Ovary (tissue), 9 donors: ENCODE data around the gene FBXL13. TPM values are rescaled to one million over a fixed set of nuclear protein-coding genes. Genes with fewer than 3 reads are reported as not detected.

Experiments used
- DNase-seq, 5 donors: peaks; one replicate each; pipeline ENCODE4 v3.0.0-alpha.2; 2019 to 2020
- H3K27ac ChIP-seq, 2 donors: fragments of 200-600 bp; one replicate each; pipeline versions ENCODE4 v1.5.1 to v1.8.0; 2019 to 2022
- H3K27me3 ChIP-seq: fragments of 200-600 bp; one replicate; pipeline ENCODE4 v1.8.0; 2022
- H3K36me3 ChIP-seq: fragments of 200-600 bp; sonication (generic); one replicate; pipeline ENCODE4 v1.5.1; 2019
- H3K4me1 ChIP-seq: one replicate; pipeline ENCODE4 v1.8.1; 2013; ENCODE audit warnings: mild to moderate bottlenecking, moderate library complexity; ENCODE audit not compliant: insufficient read depth
- H3K4me3 ChIP-seq: fragments of 200-600 bp; sonication (generic); one replicate; pipeline ENCODE4 v1.5.1; 2017
- H3K9me3 ChIP-seq, 2 donors: fragments of 200-600 bp in 1 of 2; sonication (generic) in 1 of 2; one replicate each; pipeline versions ENCODE4 v1.5.1 to v1.8.1; 2013 to 2019; ENCODE audit warnings: mild to moderate bottlenecking in 1 of 2, moderate library complexity in 1 of 2
- CTCF ChIP-seq, 3 donors: fragments of 450-650 bp in 2 of 3; fragments of 200-600 bp in 1 of 3; IDR thresholded peaks; one replicate each; pipeline versions ENCODE4 v1.5.1 to v1.8.0; 2016 to 2022; ENCODE audit warnings: antibody characterized with exemption in 3 of 3, mild to moderate bottlenecking in 1 of 3
- EP300 ChIP-seq: sonication (generic); formaldehyde crosslinking; IDR thresholded peaks from one replicate; pipeline ENCODE4 v1.6.1; 2017; ENCODE audit warnings: antibody characterized with exemption
- POLR2A ChIP-seq: fragments of 450-650 bp; IDR thresholded peaks from one replicate; pipeline ENCODE4 v1.6.1; 2017; ENCODE audit warnings: antibody characterized with exemption, mild to moderate bottlenecking, moderate library complexity
- WGBS, 3 donors: extraction: QIAGEN DNeasy Blood & Tissue Kit in 1 of 3; methylation state at CpG; one replicate each; pipeline versions ENCODE4 v1.1.5 to v1.1.7; 2013 to 2017; 5-methylcytosine and 5-hydroxymethylcytosine counted together
- intact Hi-C, 4 donors: fragments of 100-400 bp; cut with DNase I; formaldehyde crosslinking; loops; one replicate each; pipeline versions ENCODE4 v1.11.0 to v1.15.1; 2022 to 2023
- polyA plus RNA-seq, 2 donors: library from polyadenylated mRNA; stranded (reverse); fragments of 200-250 nt in 1 of 2; fragments of 350-450 nt in 1 of 2; fragmentation: Illumina TruSeq in 1 of 2; extraction: RNeasy Lipid Tissue Mini Kit (QIAGEN cat#74804) in 1 of 2; gene quantifications; one replicate each; pipeline ENCODE4 v1.2.3, GENCODE V29; 2013 to 2014
- total RNA-seq, 7 donors: library from RNA; depleted of rRNA in 2 of 7; stranded (reverse); fragments of >200 nt in 2 of 7; fragmentation: NEBNext Ultra II Directional in 3 of 7; extraction: Animal tissue kit (Norgen Biotek cat#: 25700) in 3 of 7; gene quantifications; one replicate each; pipeline versions ENCODE4 v1.1.0 to v1.2.4, GENCODE V29; 2016 to 2023
- donor health status: DM: no; HTN: no; CAD: no; lungs with moderate emphysema.
- donor health status: DM: no; HTN: no; CAD: no.
- donor health status: Bipolar disorder and iron deficiency.
- donor health status: DM: yes; HTN: yes; CAD: no.
- donor health status: DM: no; HTN: no; CAD: no.
- donor health status: DM: yes; HTN: yes; CAD: no.

The FBXL13 gene
- total and polyA plus RNA-seq, 9 donors: 1.1 to 13.3 (median 6.0) TPM

- DNase-seq: no peak
- H3K27me3 ChIP-seq: no peaks in the 10 kb centered on the region
- no peaks in the 10 kb centered on the region for H3K36me3 ChIP-seq
- no peaks in the 10 kb centered on the region for H3K9me3 ChIP-seq
- WGBS, 3 donors: 56 to 66% (median 65%) methylated on average over 6 of the region's 6 CpGs
- intact Hi-C loops: no loop called here
- H3K27ac ChIP-seq: no peak overlapping the region
- peaks cover 3% of the 10 kb centered on the region for H3K4me1 ChIP-seq
- no peak for TF ChIP-seq POLR2A
- no peak for TF ChIP-seq CTCF (IDR thresholded peaks at IDR 0.05)
- no peak for TF ChIP-seq EP300
- H3K4me3 ChIP-seq: no peak overlapping the region
Measured at GRCh38 chr7:102836191-102836919, 238.2 kb downstream of the FBXL13 start.

GRCh38 chr7:102834999-102835398 lies 239.6 kb downstream of the FBXL13 start:
- peaks cover 6% of the 10 kb centered on the region for H3K4me1 ChIP-seq
- intact Hi-C loops: no loop called here
- H3K27ac ChIP-seq: no peak overlapping the region
- H3K27me3 ChIP-seq: no peaks in the 10 kb centered on the region
- 52 to 83% (median 72%) methylated on average over 1 of the region's 1 CpG for whole genome bisulfite sequencing, 3 donors
- no peak for DNase-seq
- no peak for TF ChIP-seq EP300
- TF ChIP-seq POLR2A: no peak
- no peak for TF ChIP-seq CTCF (IDR thresholded peaks at IDR 0.05)
- no peaks in the 10 kb centered on the region for H3K9me3 ChIP-seq
- H3K4me3 ChIP-seq: no peak overlapping the region
- H3K36me3 ChIP-seq: no peaks in the 10 kb centered on the region

GRCh38 chr7:102834466-102834865 lies 240.1 kb downstream of the FBXL13 start:
- H3K9me3 ChIP-seq: no peaks in the 10 kb centered on the region
- WGBS, 3 donors: 91 to 98% (median 94%) methylated on average over 1 of the region's 1 CpG

DNA sequence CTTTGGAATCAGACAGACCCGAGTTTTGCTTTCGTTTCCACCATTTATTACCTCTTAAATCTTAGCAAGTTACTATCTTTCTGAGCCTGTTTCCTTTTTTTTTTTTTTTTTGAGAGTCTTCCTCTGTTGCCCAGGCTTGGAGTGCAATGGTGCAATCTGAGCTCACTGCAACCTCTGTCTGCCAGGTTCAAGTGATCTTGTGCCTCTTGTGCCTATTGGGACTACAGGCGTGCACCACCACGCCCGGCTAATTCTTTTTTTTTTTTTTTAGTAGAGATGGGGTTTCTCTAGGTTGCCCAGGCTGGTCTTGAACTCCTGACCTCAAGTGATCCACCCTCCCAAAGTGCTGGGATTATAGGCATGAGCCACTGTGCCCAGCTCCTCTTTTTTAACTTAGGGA lies 241.3 kb downstream of the FBXL13 start:
- no peaks in the 10 kb centered on the region for H3K9me3 ChIP-seq
- peaks cover 6% of the 10 kb centered on the region for H3K4me1 ChIP-seq
- H3K36me3 ChIP-seq: no peaks in the 10 kb centered on the region
- WGBS, 3 donors: 75 to 93% (median 88%) methylated on average over 5 of the region's 5 CpGs
- H3K27me3 ChIP-seq: no peaks in the 10 kb centered on the region
- DNase-seq: no peak
- no peak overlapping the region for H3K4me3 ChIP-seq
- no peak overlapping the region for H3K27ac ChIP-seq
- intact Hi-C loops: no loop called here
- TF ChIP-seq POLR2A (no peak), EP300 (no peak), CTCF (IDR thresholded peaks at IDR 0.05) (no peak)

More at GRCh38 chr7:102834466-102834865, 240.1 kb downstream of the FBXL13 start:
- peaks cover 6% of the 10 kb centered on the region for H3K4me1 ChIP-seq
- H3K27ac ChIP-seq: no peak overlapping the region
- intact Hi-C loops: no loop called here
- no peaks in the 10 kb centered on the region for H3K27me3 ChIP-seq
- TF ChIP-seq CTCF (IDR thresholded peaks at IDR 0.05): no peak
- no peak for TF ChIP-seq EP300
- no peak for TF ChIP-seq POLR2A
- no peaks in the 10 kb centered on the region for H3K36me3 ChIP-seq
- DNase-seq: no peak
- H3K4me3 ChIP-seq: no peak overlapping the region
